Lung (tissue), 12 donors: ENCODE data around the gene LCLAT1. TPM values are rescaled to one million over a fixed set of nuclear protein-coding genes. Genes with fewer than 3 reads are reported as not detected.

Source experiments
- ATAC-seq: fragments of 200-7000 bp; cut with Tn5 transposase; one replicate; pipeline ENCODE4 v1.9.1; 2020; ENCODE audit warnings: moderate number of reproducible peaks; ENCODE audit not compliant: insufficient read depth, low FRiP score
- DNase-seq, 3 donors: peaks; one replicate each; pipeline ENCODE4 v3.0.0-alpha.2; 2013 to 2017
- H3K27ac ChIP-seq, 2 donors: one replicate each; pipeline ENCODE4 v1.5.1; 2013; ENCODE audit warnings: mild to moderate bottlenecking in 2 of 2, moderate library complexity in 2 of 2, control low read depth in 1 of 2, inconsistent platforms in 1 of 2, low read depth in 1 of 2, low read length in 1 of 2
- H3K27me3 ChIP-seq, 3 donors: one replicate each; pipeline ENCODE4 v1.5.1; 2013; ENCODE audit warnings: low read length in 2 of 3; ENCODE audit not compliant: control insufficient read depth in 3 of 3, insufficient read depth in 3 of 3
- H3K36me3 ChIP-seq, 4 donors: one replicate each; pipeline ENCODE4 v1.5.1; 2013; ENCODE audit warnings: low read length in 4 of 4, mild to moderate bottlenecking in 1 of 4, moderate library complexity in 1 of 4; ENCODE audit not compliant: control insufficient read depth in 4 of 4, insufficient read depth in 4 of 4
- H3K4me1 ChIP-seq, 5 donors: one replicate each; pipeline ENCODE4 v1.5.1; 2013; ENCODE audit warnings: low read length in 5 of 5, mild to moderate bottlenecking in 2 of 5, moderate library complexity in 1 of 5; ENCODE audit not compliant: control insufficient read depth in 5 of 5, insufficient read depth in 5 of 5
- H3K4me3 ChIP-seq: one replicate; pipeline ENCODE4 v1.5.1; 2013; ENCODE audit warnings: mild to moderate bottlenecking, control low read depth, moderate library complexity
- H3K9ac ChIP-seq, 2 donors: one replicate each; pipeline ENCODE4 v1.5.1; 2013; ENCODE audit warnings: low read length in 2 of 2, control low read depth in 1 of 2; ENCODE audit not compliant: insufficient read depth in 1 of 2
- H3K9me3 ChIP-seq, 4 donors: one replicate each; pipeline ENCODE4 v1.5.1; 2013; ENCODE audit warnings: low read length in 3 of 4, mild to moderate bottlenecking in 1 of 4, moderate library complexity in 1 of 4; ENCODE audit not compliant: control insufficient read depth in 4 of 4, insufficient read depth in 3 of 4
- CTCF ChIP-seq: IDR thresholded peaks from 2 replicates; pipeline ENCODE4 v1.5.1; 2012; ENCODE audit warnings: mild to moderate bottlenecking; ENCODE audit errors: control extremely low read depth, extremely low read depth
- WGBS, 2 donors: extraction: QIAGEN DNeasy Blood & Tissue Kit; methylation state at CpG; one replicate each; pipeline ENCODE4 v1.1.7; 2013; 5-methylcytosine and 5-hydroxymethylcytosine counted together
- polyA plus RNA-seq, 2 donors: library from polyadenylated mRNA; stranded (reverse); fragments of 200-250 nt; gene quantifications; one replicate each; pipeline ENCODE4 v1.2.1, GENCODE V29; 2013
- total RNA-seq, 2 donors: library from RNA; depleted of rRNA in 1 of 2; stranded (reverse); fragments of >200 nt in 1 of 2; gene quantifications; one replicate each; pipeline ENCODE4 v1.2.1, GENCODE V29; 2014 to 2021
- donor health status: control.
- donor health status: control.
- donor health status: Bipolar disorder and iron deficiency.
- donor health status: healthy.
- donor health status: DM: yes; HTN: yes; CAD: no.

The LCLAT1 gene
- total and polyA plus RNA-seq, 4 donors = 2.4 to 24.2 (median 10.8) TPM

GRCh38 chr2:30405260-30405605 lies 41.8 kb upstream of the LCLAT1 start:
- Histone ChIP-seq H3K27me3 (no peaks in the 10 kb centered on the region), H3K27ac (no peak overlapping the region), H3K4me1 (peaks cover 10 to 60% (median 25%) of the 10 kb centered on the region in 5 donors), H3K36me3 (no peaks in the 10 kb centered on the region), H3K9ac (no peak overlapping the region), H3K9me3 (no peaks in the 10 kb centered on the region), H3K4me3 (no peak overlapping the region)
- ATAC-seq (no peak), DNase-seq (no peak)
- TF ChIP-seq CTCF = no peak
- 50 to 75% methylated on average over 1 of the region's 1 CpG for WGBS, 2 donors

GRCh38 chr2:30406853-30407252 lies 40.2 kb upstream of the LCLAT1 start:
- WGBS, 2 donors = 98 to 99% methylated on average over 2 of the region's 2 CpGs
- no peaks in the 10 kb centered on the region for H3K36me3 ChIP-seq
- ATAC-seq = no peak
- H3K9ac ChIP-seq = no peak overlapping the region
- TF ChIP-seq CTCF = no peak
- DNase-seq = no peak
- no peaks in the 10 kb centered on the region for H3K9me3 ChIP-seq
- H3K27me3 ChIP-seq = no peaks in the 10 kb centered on the region
- peaks cover 10 to 74% (median 29%) of the 10 kb centered on the region in 5 donors for H3K4me1 ChIP-seq
- H3K27ac ChIP-seq = no peak overlapping the region
- H3K4me3 ChIP-seq = no peak overlapping the region

- no peaks in the 10 kb centered on the region for H3K9me3 ChIP-seq
- peak overlapping the region in 1 of 2 donors; percentile 81 for H3K27ac ChIP-seq
- no peaks in the 10 kb centered on the region for H3K36me3 ChIP-seq
- no peak overlapping the region for H3K9ac ChIP-seq
- ATAC-seq = no peak
- DNase-seq = peak; percentile 28 to 86 (median 73)
- TF ChIP-seq CTCF = no peak
- H3K4me1 ChIP-seq = peaks cover 10 to 80% (median 39%) of the 10 kb centered on the region in 5 donors
- no peak overlapping the region for H3K4me3 ChIP-seq
- no peaks in the 10 kb centered on the region for H3K27me3 ChIP-seq
Observed at GRCh38 chr2:30408961-30409387, 38.1 kb upstream of the LCLAT1 start.

GRCh38 chr2:30410217-30410616 lies 36.8 kb upstream of the LCLAT1 start:
- Histone ChIP-seq H3K4me1 (peaks cover 10 to 78% (median 39%) of the 10 kb centered on the region in 5 donors), H3K36me3 (no peaks in the 10 kb centered on the region), H3K9ac (peak overlapping the region in 1 of 2 donors; percentile 28), H3K27ac (peak overlapping the region in 1 of 2 donors; percentile 81), H3K27me3 (no peaks in the 10 kb centered on the region), H3K4me3 (no peak overlapping the region), H3K9me3 (no peaks in the 10 kb centered on the region)
- no peak for DNase-seq
- TF ChIP-seq CTCF = no peak
- WGBS, 2 donors = 63 to 84% methylated on average over 2 of the region's 2 CpGs
- no peak for ATAC-seq
